Calu3 (cell line): ENCODE results near the gene FERMT2. TPM values are rescaled to one million over a fixed set of nuclear protein-coding genes. Genes with fewer than 3 reads are reported as not detected.

Experiments used
- BruUV-seq: library from RNA; stranded (reverse); fragments of 400-500 nt; replicated peaks from 2 replicates; lab custom pipeline; 2021; lab: Mats Ljungman, UMichigan
- CTCF ChIA-PET: fragments of 300-600 bp; sonication (Branson Sonifier 250); formaldehyde crosslinking; loops from one replicate; lab custom pipeline; 2022; ENCODE audit warnings: antibody characterized with exemption; lab: Charles Lee
- DNase-seq: peaks from one replicate; pipeline ENCODE4 v3.0.0; 2022
- H3K27ac Mint-ChIP-seq: one replicate; pipeline ENCODE4 v1.8.0; 2022; ENCODE audit warnings: mixed read lengths; ENCODE audit not compliant: unreplicated experiment
- H3K27me3 Mint-ChIP-seq: one replicate; pipeline ENCODE4 v1.8.0; 2022; ENCODE audit warnings: mixed read lengths; ENCODE audit not compliant: unreplicated experiment
- H3K36me3 Mint-ChIP-seq: one replicate; pipeline ENCODE4 v1.8.0; 2022; ENCODE audit warnings: mild to moderate bottlenecking, moderate library complexity, mixed read lengths; ENCODE audit not compliant: insufficient read depth, unreplicated experiment
- H3K4me1 Mint-ChIP-seq: one replicate; pipeline ENCODE4 v1.8.0; 2022; ENCODE audit warnings: mild to moderate bottlenecking, low read depth, mixed read lengths; ENCODE audit not compliant: unreplicated experiment
- H3K4me3 Mint-ChIP-seq: one replicate; pipeline ENCODE4 v1.8.0; 2022; ENCODE audit warnings: mild to moderate bottlenecking, low read depth, moderate library complexity, mixed read lengths; ENCODE audit not compliant: unreplicated experiment
- H3K9me3 Mint-ChIP-seq: one replicate; pipeline ENCODE4 v1.8.0; 2022; ENCODE audit warnings: low read depth, mixed read lengths; ENCODE audit not compliant: unreplicated experiment
- CTCF ChIP-seq: fragments of 200-600 bp; IDR thresholded peaks from one replicate; pipeline ENCODE4 v1.8.0; 2022; ENCODE audit warnings: antibody characterized with exemption; ENCODE audit not compliant: unreplicated experiment
- intact Hi-C: fragments of 100-400 bp; cut with micrococcal nuclease; formaldehyde crosslinking; loops from one replicate; pipeline ENCODE4 v1.10.0; 2022; ENCODE audit not compliant: unreplicated experiment
- total RNA-seq: library from RNA; stranded (reverse); gene quantifications from 2 replicates; pipeline ENCODE4 v1.2.3, GENCODE V29; 2022

The FERMT2 gene
- total RNA-seq, 1 experiment from 2014 or later: 21.0 TPM

- DNase-seq: no peak
- no peaks in the 10 kb centered on the region for H3K9me3 Mint-ChIP-seq
- H3K4me1 Mint-ChIP-seq: peaks cover 2% of the 10 kb centered on the region
- CTCF ChIA-PET: no interaction called here
- H3K27me3 Mint-ChIP-seq: no peaks in the 10 kb centered on the region
- no peak for TF ChIP-seq CTCF
- H3K36me3 Mint-ChIP-seq: no peaks in the 10 kb centered on the region
- BruUV-seq: no TSS peak
- intact Hi-C loops: no loop called here
- no peak overlapping the region for H3K4me3 Mint-ChIP-seq
- no peak overlapping the region for H3K27ac Mint-ChIP-seq
Observed at GRCh38 chr14:52936437-52936836, 14.4 kb downstream of the FERMT2 start.

DNA sequence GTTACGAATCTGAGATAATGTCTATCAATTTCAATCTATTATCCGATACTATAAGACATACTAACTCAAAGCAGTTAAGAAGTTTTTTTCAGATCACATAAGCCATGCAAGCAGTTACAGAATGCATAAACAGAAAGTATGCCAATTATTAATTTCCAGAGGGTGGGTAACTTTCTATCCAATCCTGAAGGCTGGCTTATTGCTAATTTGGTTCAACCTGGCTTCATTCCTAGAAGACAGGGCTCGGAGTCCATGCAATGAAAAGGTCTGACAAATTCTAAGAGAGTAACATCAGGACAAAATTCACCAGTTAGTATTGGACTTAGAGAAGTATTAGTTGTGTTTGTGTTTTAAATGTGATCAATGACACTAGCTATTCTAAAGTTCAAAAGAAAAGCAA lies 15.0 kb downstream of the FERMT2 start:
- H3K27ac Mint-ChIP-seq: no peak overlapping the region
- intact Hi-C loops: no loop called here
- TF ChIP-seq CTCF: no peak
- H3K9me3 Mint-ChIP-seq: no peaks in the 10 kb centered on the region
- CTCF ChIA-PET: no interaction called here
- BruUV-seq: no TSS peak
- no peak for DNase-seq
- no peaks in the 10 kb centered on the region for H3K36me3 Mint-ChIP-seq
- H3K4me3 Mint-ChIP-seq: no peak overlapping the region
- H3K27me3 Mint-ChIP-seq: no peaks in the 10 kb centered on the region
- peaks cover 8% of the 10 kb centered on the region for H3K4me1 Mint-ChIP-seq

- no peak for DNase-seq
- BruUV-seq: no TSS peak
- Mint-ChIP-seq H3K27me3 (no peaks in the 10 kb centered on the region), H3K4me3 (no peak overlapping the region), H3K36me3 (no peaks in the 10 kb centered on the region), H3K4me1 (peaks cover 8% of the 10 kb centered on the region), H3K27ac (no peak overlapping the region), H3K9me3 (no peaks in the 10 kb centered on the region)
- intact Hi-C loops: no loop called here
- no peak for TF ChIP-seq CTCF
- CTCF ChIA-PET: interaction anchor here (0.6 kb wide), 1 partner anchor 10 kb away, joined by 4 read pairs; no protein-coding TSS in a partner anchor
Observed at GRCh38 chr14:52934762-52935161, 16.1 kb downstream of the FERMT2 start.

GRCh38 chr14:52929192-52929807 lies 21.6 kb downstream of the FERMT2 start:
- no TSS peak for BruUV-seq
- no peaks in the 10 kb centered on the region for H3K27me3 Mint-ChIP-seq
- peaks cover 6% of the 10 kb centered on the region for H3K36me3 Mint-ChIP-seq
- intact Hi-C loops: no loop called here
- no peaks in the 10 kb centered on the region for H3K9me3 Mint-ChIP-seq
- no peak overlapping the region for H3K4me3 Mint-ChIP-seq
- CTCF ChIA-PET: no interaction called here
- H3K27ac Mint-ChIP-seq: no peak overlapping the region
- TF ChIP-seq CTCF: no peak
- H3K4me1 Mint-ChIP-seq: peaks cover 43% of the 10 kb centered on the region
- DNase-seq: no peak
